ENCODE measurements around the gene ZFHX3.
"Not testable (repeated sequence)": the region's sequence is repeated elsewhere in the genome, so short reads cannot be mapped to it uniquely, and the experiment has no call there.

The ZFHX3 gene

GRCh38 chr16:73019457-73020362, 28.2 kb downstream of the ZFHX3 start:
- DNase-seq, result peak in 1 of 2 donors; percentile 27

- no peak for DNase-seq
These were observed 29.0 kb downstream of the ZFHX3 start for GRCh38 chr16:73018821-73019456.

GRCh38 chr16:73017321-73017720, 30.6 kb downstream of the ZFHX3 start:
- no peak for DNase-seq

- peak; percentile 43 to 45 for DNase-seq
These were observed 31.5 kb downstream of the ZFHX3 start for GRCh38 chr16:73016488-73016830.

GRCh38 chr16:73015612-73016487, 32.1 kb downstream of the ZFHX3 start:
- DNase-seq, result peak; percentile 70 to 72

GRCh38 chr16:73014768-73015167, 33.2 kb downstream of the ZFHX3 start:
- no peak for DNase-seq

- no peak for DNase-seq
These were observed 34.0 kb downstream of the ZFHX3 start for GRCh38 chr16:73013974-73014373.

GRCh38 chr16:73012341-73012740, 35.6 kb downstream of the ZFHX3 start:
- DNase-seq, result no peak

- DNase-seq, result peak; percentile 30 to 35
These were observed 36.0 kb downstream of the ZFHX3 start for GRCh38 chr16:73011926-73012325.

GRCh38 chr16:73010150-73010676, 37.7 kb downstream of the ZFHX3 start:
- DNase-seq, result peak; percentile 31 to 56

- not testable (repeated sequence) for DNase-seq
These were observed 38.2 kb downstream of the ZFHX3 start for GRCh38 chr16:73009710-73010109.

- DNase-seq, result peak; percentile 11 to 28
These were observed 41.9 kb downstream of the ZFHX3 start for GRCh38 chr16:73006026-73006425.

- no peak for DNase-seq
These were observed 45.1 kb downstream of the ZFHX3 start for GRCh38 chr16:73002866-73003265.

GRCh38 chr16:73000907-73001521, 46.9 kb downstream of the ZFHX3 start:
- no peak for DNase-seq

- DNase-seq, result no peak
These were observed 47.7 kb downstream of the ZFHX3 start for GRCh38 chr16:73000020-73000906.

- DNase-seq, result no peak
These were observed 48.3 kb downstream of the ZFHX3 start for GRCh38 chr16:72999541-73000019.

- DNase-seq, result peak; percentile 67 to 87
These were observed 50.8 kb downstream of the ZFHX3 start for GRCh38 chr16:72997141-72997542.

- DNase-seq, result no peak
These were observed 51.5 kb downstream of the ZFHX3 start for GRCh38 chr16:72996291-72997062.

- not testable (repeated sequence) for DNase-seq
These were observed 52.1 kb downstream of the ZFHX3 start for GRCh38 chr16:72995882-72996270.
